Neural cell (in vitro differentiated cells): ENCODE data around the gene ITGBL1. TPM values are rescaled to one million over a fixed set of nuclear protein-coding genes. Genes with fewer than 3 reads are reported as not detected.
A peak's percentile ranks its signal among the peaks of the same experiment; 100 is the strongest.

Experiments
- H2AFZ ChIP-seq: fragments of 200-600, 300-800 bp; sonication (generic), shearing (Covaris generic); 2 replicates; pipeline ENCODE4 v1.6.0; 2014; ENCODE audit warnings: low read depth, mild to moderate bottlenecking, antibody characterized with exemption, low read length, moderate library complexity
- H3F3A ChIP-seq: fragments of 200-600 bp; shearing (Covaris generic); 2 replicates; pipeline ENCODE4 v1.6.1; 2016; ENCODE audit warnings: mild to moderate bottlenecking, moderate library complexity, mixed read lengths, antibody characterized with exemption, low read length; ENCODE audit not compliant: insufficient read depth, poor library complexity, severe bottlenecking
- H3K27ac ChIP-seq: fragments of 200-600, 300-800 bp; sonication (generic), shearing (Covaris generic); 2 replicates; pipeline ENCODE4 v1.5.1; 2014; ENCODE audit warnings: mild to moderate bottlenecking, low read length, moderate library complexity
- H3K27me3 ChIP-seq: fragments of 300-800, 200-600 bp; sonication (generic), shearing (Covaris generic); 2 replicates; pipeline ENCODE4 v1.6.0; 2014; ENCODE audit warnings: mild to moderate bottlenecking, low read depth, low read length, moderate library complexity; ENCODE audit not compliant: insufficient read depth
- H3K36me3 ChIP-seq: fragments of 300-800, 200-600 bp; sonication (generic), shearing (Covaris generic); 2 replicates; pipeline ENCODE4 v1.5.1; 2014; ENCODE audit warnings: mild to moderate bottlenecking, antibody characterized with exemption, low read length, moderate library complexity; ENCODE audit not compliant: insufficient read depth
- H3K4me2 ChIP-seq: fragments of 300-800, 200-600 bp; sonication (generic), shearing (Covaris generic); 2 replicates; pipeline ENCODE4 v1.6.0; 2014; ENCODE audit warnings: mild to moderate bottlenecking, low read length
- H3K4me3 ChIP-seq: fragments of 300-800, 200-600 bp; sonication (generic), shearing (Covaris generic); 2 replicates; pipeline ENCODE4 v1.5.1; 2014; ENCODE audit warnings: mild to moderate bottlenecking, low read length, moderate library complexity
- H3K79me2 ChIP-seq: fragments of 200-600 bp; shearing (Covaris generic); replicated peaks from 2 replicates; pipeline ENCODE4 v1.6.0; 2014; ENCODE audit warnings: mild to moderate bottlenecking, low read length, moderate library complexity; ENCODE audit not compliant: insufficient read depth
- H3K9ac ChIP-seq: fragments of 300-800, 200-600 bp; sonication (generic), shearing (Covaris generic); 2 replicates; pipeline ENCODE4 v1.6.1; 2016; ENCODE audit warnings: mild to moderate bottlenecking, low read length, mixed read lengths
- H3K9me2 ChIP-seq: fragments of 200-600 bp; shearing (Covaris generic); 2 replicates; pipeline ENCODE4 v1.6.1; 2016; ENCODE audit warnings: mild to moderate bottlenecking, low read length, mixed read lengths; ENCODE audit not compliant: insufficient read depth
- H3K9me3 ChIP-seq: fragments of 200-600, 300-800 bp; sonication (generic), shearing (Covaris generic); 2 replicates; pipeline ENCODE4 v1.6.1; 2016; ENCODE audit warnings: mild to moderate bottlenecking, mixed run types, low read length, moderate library complexity, mixed read lengths
- H4K20me1 ChIP-seq: fragments of 200-600 bp; shearing (Covaris generic); 2 replicates; pipeline ENCODE4 v1.6.1; 2016; ENCODE audit warnings: mild to moderate bottlenecking, mixed run types; ENCODE audit not compliant: insufficient read depth
- EP300 ChIP-seq: fragments of 450-650 bp; conservative IDR thresholded peaks from 2 replicates; pipeline ENCODE4 v1.6.1; 2014; ENCODE audit warnings: antibody characterized with exemption, mild to moderate bottlenecking, moderate library complexity; ENCODE audit not compliant: poor library complexity, severe bottlenecking
- EZH2 ChIP-seq: fragments of 200-600, 300-800 bp; shearing (Covaris generic), sonication (generic); IDR thresholded peaks from 2 replicates; pipeline ENCODE4 v1.6.1; 2014; ENCODE audit warnings: antibody characterized with exemption, low read length, borderline replicate concordance, mild to moderate bottlenecking; ENCODE audit not compliant: insufficient read depth, poor library complexity, severe bottlenecking
- MXI1 ChIP-seq: fragments of 450-650 bp; conservative IDR thresholded peaks from 2 replicates; pipeline ENCODE4 v1.6.1; 2014; ENCODE audit warnings: antibody characterized with exemption, mild to moderate bottlenecking; ENCODE audit not compliant: poor library complexity, severe bottlenecking
- POLR2AphosphoS5 ChIP-seq: IDR thresholded peaks from 2 replicates; pipeline ENCODE4 v1.6.1; 2012
- RAD21 ChIP-seq: fragments of 450-650 bp; conservative IDR thresholded peaks from 2 replicates; pipeline ENCODE4 v1.6.1; 2014; ENCODE audit warnings: antibody characterized with exemption, mild to moderate bottlenecking, moderate library complexity
- REST ChIP-seq: IDR thresholded peaks from 2 replicates; pipeline ENCODE4 v1.6.1; 2012; ENCODE audit warnings: borderline replicate concordance
- SMC3 ChIP-seq: fragments of 450-650 bp; conservative IDR thresholded peaks from 2 replicates; pipeline ENCODE4 v1.6.1; 2014; ENCODE audit warnings: antibody characterized with exemption, mild to moderate bottlenecking, moderate library complexity; ENCODE audit not compliant: poor library complexity
- TAF1 ChIP-seq: IDR thresholded peaks from 2 replicates; pipeline ENCODE4 v1.6.1; 2012; ENCODE audit warnings: low read depth
- polyA plus RNA-seq: library from polyadenylated mRNA; depleted of rRNA; stranded (reverse); fragments of >200 nt; gene quantifications from 2 replicates; pipeline ENCODE4 v1.2.3, GENCODE V29; 2014
- TF ChIP-seq, protein P1 (sequence below): fragments of 450-650 bp; IDR thresholded peaks from 2 replicates; pipeline ENCODE4 v1.5.1; 2014; ENCODE audit warnings: antibody characterized with exemption, mild to moderate bottlenecking, moderate library complexity; ENCODE audit not compliant: poor library complexity, severe bottlenecking

The ITGBL1 gene
- polyA plus RNA-seq, 1 donor from 2014 or later: 0.46 TPM

DNA sequence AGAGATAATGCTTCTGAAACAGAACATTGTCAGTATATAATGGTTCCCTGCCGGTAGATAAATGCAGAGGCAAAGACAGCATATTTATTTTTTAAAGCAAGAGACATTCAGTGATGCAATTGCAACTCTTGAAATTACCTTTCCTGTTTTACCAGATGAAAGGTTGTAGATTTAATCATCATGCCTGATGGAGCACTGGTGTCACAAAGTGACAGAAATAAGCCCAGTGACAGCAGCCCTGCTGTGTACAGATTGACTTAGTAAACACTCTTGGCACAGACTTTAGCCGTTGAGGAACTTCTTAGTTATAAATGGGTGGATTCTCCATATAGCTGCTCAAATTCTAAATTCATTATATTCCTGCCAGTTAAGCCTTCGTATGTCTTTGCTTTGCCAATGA lies 172.5 kb downstream of the ITGBL1 start:
- Histone ChIP-seq H3K79me2 (no peaks in the 10 kb centered on the region), H3K9me3 (no peaks in the 10 kb centered on the region), H3K27me3 (no peaks in the 10 kb centered on the region), H3K4me3 (peak overlapping the region; percentile 54), H3F3A (peaks cover 16% of the 10 kb centered on the region), H3K9ac (peak overlapping the region; percentile 64), H3K36me3 (no peaks in the 10 kb centered on the region), H3K4me2 (peak overlapping the region; percentile 52), H4K20me1 (no peaks in the 10 kb centered on the region), H2AFZ (no peak overlapping the region), H3K27ac (peak overlapping the region; percentile 97), H3K9me2 (no peaks in the 10 kb centered on the region)
- TF ChIP-seq REST: peak; percentile 87
- TF ChIP-seq SMC3: no peak
- TF ChIP-seq RAD21: peak; percentile 42
- TF ChIP-seq, protein P1, sequence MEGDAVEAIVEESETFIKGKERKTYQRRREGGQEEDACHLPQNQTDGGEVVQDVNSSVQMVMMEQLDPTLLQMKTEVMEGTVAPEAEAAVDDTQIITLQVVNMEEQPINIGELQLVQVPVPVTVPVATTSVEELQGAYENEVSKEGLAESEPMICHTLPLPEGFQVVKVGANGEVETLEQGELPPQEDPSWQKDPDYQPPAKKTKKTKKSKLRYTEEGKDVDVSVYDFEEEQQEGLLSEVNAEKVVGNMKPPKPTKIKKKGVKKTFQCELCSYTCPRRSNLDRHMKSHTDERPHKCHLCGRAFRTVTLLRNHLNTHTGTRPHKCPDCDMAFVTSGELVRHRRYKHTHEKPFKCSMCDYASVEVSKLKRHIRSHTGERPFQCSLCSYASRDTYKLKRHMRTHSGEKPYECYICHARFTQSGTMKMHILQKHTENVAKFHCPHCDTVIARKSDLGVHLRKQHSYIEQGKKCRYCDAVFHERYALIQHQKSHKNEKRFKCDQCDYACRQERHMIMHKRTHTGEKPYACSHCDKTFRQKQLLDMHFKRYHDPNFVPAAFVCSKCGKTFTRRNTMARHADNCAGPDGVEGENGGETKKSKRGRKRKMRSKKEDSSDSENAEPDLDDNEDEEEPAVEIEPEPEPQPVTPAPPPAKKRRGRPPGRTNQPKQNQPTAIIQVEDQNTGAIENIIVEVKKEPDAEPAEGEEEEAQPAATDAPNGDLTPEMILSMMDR: peak; percentile 47
- TF ChIP-seq TAF1: no peak
- no peak for TF ChIP-seq MXI1
- peak; percentile 96 for TF ChIP-seq POLR2AphosphoS5
- TF ChIP-seq EZH2: no peak
- TF ChIP-seq EP300: peak; percentile 99

DNA sequence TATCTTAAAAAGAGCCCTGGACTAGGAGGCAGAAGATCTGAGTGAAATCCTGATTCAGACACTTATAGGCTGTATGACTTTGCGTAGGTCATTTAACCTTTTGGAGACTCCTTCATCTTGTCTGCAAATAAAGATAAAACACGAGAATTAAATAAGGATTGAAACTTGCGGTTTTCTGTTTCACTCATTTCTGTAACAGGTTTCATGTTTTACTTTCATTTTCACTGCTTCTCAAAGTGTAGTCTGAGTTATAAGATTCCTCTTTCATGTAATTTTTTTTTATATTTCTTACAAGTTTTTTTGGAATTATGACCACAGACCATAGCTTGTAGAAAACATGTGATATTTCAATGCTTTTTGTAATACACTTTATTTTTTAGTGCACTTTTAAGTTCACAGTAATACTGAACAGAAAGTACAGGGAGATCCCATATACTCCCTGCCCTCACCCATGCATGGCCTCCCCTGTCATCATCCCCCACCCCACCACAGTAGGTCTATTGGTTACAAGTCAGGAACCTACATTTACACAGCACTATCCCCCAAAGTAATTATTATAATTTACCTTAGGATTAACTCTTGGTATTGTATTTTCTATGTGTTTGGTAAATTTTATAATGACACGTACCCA lies 174.6 kb downstream of the ITGBL1 start:
- H3K9me2 ChIP-seq: no peaks in the 10 kb centered on the region
- TF ChIP-seq, protein P1: no peak
- no peak for TF ChIP-seq RAD21
- no peak for TF ChIP-seq TAF1
- no peak for TF ChIP-seq SMC3
- no peak for TF ChIP-seq MXI1
- TF ChIP-seq EZH2: no peak
- no peak for TF ChIP-seq EP300
- no peak for TF ChIP-seq REST
- no peak for TF ChIP-seq POLR2AphosphoS5
- no peaks in the 10 kb centered on the region for H3K27me3 ChIP-seq
- no peak overlapping the region for H3K9ac ChIP-seq
- H3K4me3 ChIP-seq: no peak overlapping the region
- peaks cover 16% of the 10 kb centered on the region for H3F3A ChIP-seq
- no peaks in the 10 kb centered on the region for H3K79me2 ChIP-seq
- peak overlapping the region; percentile 6 for H3K4me2 ChIP-seq
- H3K36me3 ChIP-seq: no peaks in the 10 kb centered on the region
- H2AFZ ChIP-seq: no peak overlapping the region
- H4K20me1 ChIP-seq: no peaks in the 10 kb centered on the region
- no peaks in the 10 kb centered on the region for H3K9me3 ChIP-seq
- H3K27ac ChIP-seq: peak overlapping the region; percentile 97
